IPS DF 4.7 (cell line): ENCODE results near the gene AK3.
A peak's percentile ranks its signal among the peaks of the same experiment; 100 is the strongest.

Experiments
- DNase-seq: peaks from one replicate; pipeline ENCODE4 v3.0.0-alpha.2; 2013; ENCODE audit warnings: low spot score; ENCODE audit errors: extremely low read depth

AK3 gene

DNA sequence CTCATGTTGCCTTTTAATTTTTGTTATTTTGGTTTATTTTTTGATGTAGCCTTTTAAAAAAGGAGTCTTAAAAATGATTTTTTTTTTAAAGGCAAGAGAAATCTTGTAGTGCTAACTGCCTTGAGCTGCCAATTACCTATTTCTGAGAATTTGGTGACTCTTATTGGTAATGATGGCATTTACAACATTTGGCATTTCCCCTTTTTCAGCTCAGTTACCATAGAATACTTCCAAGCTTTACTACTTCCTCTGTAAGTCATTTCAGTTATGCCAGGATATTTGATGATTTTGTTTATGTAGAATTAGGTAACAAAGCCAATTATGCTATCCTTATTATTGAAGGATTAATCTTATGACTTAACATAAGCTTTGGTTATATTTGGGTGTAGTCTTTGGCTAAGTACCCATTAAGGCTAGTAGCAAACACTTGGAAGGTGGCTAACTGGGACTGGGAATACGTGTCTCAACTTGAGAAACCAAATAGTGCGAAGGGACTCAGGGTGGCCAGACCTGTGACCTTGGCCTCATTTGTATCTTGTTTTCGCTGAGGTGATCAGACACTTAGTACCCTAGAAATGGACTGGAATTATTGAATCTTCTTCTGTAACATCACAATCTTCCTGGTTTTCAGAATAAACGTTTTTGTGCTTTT is 33.9 kb downstream of the AK3 start:
- DNase-seq: no peak

DNA sequence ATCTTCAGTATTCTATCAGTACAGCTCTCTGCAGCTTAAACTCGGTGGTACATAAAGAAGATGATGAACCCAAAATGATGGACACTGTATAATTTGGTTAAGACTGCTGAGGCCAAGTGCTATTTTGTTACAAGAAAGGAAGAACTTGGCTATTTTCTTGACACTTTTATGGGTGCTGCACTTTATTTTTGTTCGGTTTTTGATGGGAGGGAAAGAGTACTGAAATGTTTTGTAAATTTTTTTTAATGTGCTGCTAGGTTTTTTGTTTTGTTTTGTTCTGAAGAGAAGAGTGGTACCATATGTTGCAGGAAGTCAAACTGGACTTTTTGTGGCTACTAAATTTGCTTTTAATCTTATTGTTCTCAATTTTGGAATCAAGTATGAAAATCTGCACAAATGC is 35.0 kb downstream of the AK3 start:
- DNase-seq: no peak

DNA sequence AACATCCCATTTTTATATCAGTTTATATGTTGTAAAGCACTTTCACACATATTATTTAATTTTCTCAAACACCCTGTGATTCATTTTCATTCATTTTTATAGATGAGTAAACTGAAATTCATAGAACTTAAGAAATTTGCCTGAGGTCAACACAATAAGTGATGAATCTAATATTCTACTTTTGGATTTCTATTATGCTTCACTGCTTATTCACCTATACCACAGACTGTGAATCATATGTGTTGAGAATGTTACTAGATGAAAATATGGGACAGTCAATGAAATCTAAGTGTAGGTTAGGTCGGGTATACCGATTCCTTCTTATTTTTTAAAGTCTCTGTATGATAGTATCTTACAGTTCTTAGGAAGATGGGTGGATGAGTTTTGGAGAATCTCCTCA is 36.9 kb downstream of the AK3 start:
- no peak for DNase-seq

- no peak for DNase-seq
Measured at GRCh38 chr9:4701526-4701925, 39.5 kb downstream of the AK3 start.

DNA sequence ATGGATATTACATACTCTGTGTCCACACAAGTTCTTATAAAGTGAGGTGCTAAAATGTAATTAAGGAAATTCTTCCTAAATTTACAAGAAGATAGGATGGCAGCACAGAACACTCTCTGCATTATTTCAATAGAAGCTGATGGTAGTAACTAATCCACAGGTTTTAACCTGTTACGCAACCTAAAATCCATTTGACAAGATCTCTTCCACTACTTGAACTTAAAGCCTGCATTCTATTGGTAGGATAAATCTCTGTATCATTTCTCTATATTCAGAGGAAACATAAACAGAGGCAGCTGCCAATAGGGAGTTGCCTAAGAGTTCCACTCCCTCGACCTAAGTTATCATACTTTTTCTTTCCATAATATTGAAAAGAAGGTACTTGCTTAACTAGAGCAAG is 40.1 kb downstream of the AK3 start:
- DNase-seq: no peak

GRCh38 chr9:4700091-4700490 is 40.9 kb downstream of the AK3 start:
- DNase-seq: no peak

GRCh38 chr9:4691795-4692194 is 49.2 kb downstream of the AK3 start:
- no peak for DNase-seq

GRCh38 chr9:4690144-4690543 is 50.9 kb downstream of the AK3 start:
- DNase-seq: no peak

GRCh38 chr9:4689687-4690104 is 51.3 kb downstream of the AK3 start:
- no peak for DNase-seq

DNA sequence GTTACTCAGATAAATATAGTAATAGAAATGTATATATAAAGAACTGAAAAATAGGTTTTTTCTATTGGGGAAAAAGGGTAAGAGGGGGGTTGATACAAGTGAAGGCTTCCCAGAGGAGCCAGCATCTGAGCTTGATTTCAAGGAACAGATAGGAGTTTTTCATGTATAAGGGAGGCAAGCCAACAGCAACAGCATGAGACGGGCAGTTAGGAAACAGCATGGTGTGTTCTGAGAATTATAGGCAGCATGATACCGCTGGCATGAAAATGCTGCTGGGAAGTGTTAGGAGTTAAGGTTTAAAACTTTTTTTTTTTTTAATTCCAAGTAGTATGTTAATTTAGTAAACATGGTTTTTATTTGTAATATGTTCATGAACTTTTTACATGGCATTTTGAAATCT is 52.0 kb downstream of the AK3 start:
- no peak for DNase-seq

GRCh38 chr9:4686584-4686983 is 54.4 kb downstream of the AK3 start:
- no peak for DNase-seq

DNA sequence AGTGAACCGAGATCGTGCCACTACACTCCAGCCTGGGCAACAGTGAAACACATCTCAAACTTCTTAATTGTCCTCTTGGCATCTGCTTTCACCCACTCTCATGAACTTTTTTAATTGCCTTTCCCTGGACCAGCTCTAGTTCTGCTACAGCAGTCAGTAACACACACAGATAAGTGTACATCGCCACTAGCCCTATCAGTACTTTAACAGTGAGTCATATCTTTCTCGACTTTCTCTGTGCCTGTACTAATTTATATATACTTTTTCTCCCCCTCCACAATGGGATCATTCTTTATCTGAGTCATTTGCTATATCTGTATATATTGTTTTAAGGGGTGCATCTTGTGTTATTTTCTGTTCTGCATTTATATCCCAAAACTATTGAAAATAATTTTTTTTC is 54.9 kb downstream of the AK3 start:
- no peak for DNase-seq

DNA sequence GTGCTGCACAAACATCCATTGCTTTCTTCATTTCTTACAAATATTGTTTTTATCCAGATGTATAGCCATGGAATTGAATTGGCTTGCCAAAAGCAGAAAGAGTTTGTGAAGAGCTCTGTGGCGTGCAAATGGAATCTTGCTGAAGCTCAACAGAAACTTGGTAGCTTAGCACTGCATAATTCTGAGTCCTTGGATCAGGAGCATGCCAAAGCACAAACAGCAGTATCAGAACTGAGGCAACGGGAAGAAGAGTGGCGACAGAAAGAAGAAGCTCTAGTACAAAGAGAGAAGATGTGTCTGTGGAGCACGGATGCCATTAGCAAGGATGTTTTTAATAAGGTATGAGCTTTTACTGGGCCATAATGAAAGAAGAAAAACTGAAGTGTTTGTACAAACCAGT is 56.2 kb downstream of the AK3 start:
- no peak for DNase-seq

GRCh38 chr9:4680750-4681149 is 60.3 kb downstream of the AK3 start:
- no peak for DNase-seq

DNA sequence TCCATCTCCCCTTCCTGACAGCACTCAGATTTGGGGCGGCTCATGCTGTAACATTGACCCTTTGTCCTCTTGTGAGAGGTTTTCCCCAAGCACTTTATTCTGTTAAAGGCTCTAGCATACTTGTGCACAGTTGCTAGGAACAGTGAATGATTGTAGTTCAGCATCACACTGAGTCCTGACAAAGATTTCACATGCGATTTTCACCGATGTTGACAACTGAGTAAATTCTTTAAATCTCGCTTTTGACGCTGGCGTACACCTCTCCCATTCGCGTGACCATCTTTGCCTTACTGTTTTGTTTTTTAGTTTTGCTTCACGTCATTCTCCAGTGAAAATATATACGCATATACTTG is 60.9 kb downstream of the AK3 start:
- DNase-seq: no peak

DNA sequence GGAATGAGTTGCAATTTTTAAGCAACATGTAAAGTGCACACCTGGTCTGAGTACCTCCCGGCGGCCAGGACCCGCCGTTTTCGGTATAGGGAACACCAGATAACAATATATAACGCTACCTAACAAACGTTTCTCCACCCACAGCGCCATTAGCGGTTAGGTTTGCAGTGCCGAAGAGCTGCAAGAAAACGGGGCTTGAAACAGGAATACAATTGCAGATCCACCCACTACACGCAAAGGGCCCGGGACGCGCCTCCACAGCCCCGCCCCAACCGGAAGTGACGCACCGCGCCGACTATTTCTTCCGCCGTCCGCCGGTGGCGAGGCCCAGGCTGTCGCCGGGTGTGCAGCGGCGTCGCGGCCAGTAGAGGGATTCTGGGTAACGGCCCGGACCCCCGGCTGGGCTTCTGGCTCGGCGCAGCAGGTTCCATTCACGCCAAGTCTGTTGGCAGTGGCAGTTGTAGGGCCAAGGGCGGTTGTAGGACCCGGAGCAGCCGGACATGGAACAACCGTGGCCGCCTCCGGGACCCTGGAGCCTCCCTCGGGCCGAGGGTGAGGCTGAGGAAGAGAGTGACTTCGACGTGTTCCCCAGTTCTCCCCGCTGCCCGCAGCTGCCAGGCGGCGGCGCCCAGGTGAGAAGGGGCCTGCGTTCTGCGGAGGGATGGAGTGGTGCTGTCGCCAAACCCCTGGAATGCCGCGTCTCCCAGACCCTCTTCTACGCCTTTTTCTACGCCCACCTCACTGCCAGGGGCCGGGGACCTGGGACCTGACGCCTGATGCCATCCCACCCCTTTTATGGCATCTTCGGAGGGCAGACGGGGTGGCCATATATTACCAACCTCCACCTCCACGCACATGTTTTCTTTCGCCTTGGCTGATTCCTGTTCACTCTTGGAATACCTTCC is 61.5 kb downstream of the AK3 start, which contains the start of gene CDC37L1:
CDC37L1 (plus strand) TSS at position 302 of the 905 bp plus-strand sequence; CDS start at position 501, 199 bp downstream.
- peak; percentile 69 for DNase-seq

DNA sequence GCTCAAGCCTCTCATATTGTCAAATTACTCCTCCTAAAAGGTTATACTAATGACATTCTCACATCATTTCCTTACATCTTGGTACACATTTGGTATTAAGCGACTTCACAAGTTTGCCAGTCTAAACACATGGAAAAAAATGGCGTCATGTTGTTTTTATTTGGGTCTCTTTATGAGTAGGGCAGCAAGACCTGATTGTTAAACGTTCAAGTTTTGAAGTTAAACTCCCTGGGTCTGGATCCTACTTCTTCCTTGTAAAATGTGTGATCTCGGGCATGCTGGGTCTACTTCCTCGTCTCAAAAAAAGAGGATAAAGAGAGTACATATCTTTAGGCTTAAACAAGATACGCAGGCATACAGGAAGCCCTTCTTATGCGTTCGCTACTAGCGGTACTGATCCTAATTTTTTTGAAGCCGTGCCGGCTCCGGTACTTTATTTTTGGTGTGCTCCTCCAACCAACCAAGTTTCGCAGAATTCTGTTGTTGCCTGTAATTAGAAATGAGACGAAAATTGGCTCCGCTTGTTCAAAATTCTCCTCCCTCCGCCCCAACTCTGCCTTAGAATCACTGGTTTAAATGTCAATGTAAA is 62.2 kb downstream of the AK3 start:
- DNase-seq: no peak

DNA sequence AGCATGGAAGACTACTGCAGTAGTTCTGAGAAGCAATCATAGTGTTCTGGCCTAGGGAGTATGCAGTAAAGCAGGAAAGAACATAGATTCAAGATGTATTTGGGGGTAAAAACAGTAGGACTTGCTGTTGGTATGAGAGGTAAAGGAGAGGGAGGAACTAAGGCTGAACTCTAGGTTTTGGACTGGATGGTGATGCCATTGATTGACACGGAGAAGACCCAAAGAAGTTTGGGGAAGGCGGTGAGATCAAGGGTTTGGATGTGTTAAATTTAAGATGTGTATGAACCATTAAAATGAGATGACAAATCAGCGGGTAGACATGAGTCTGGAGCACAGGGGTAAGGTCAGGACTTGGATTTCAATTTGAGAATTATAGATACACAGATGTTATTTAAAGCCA is 63.6 kb downstream of the AK3 start:
- no peak for DNase-seq

GRCh38 chr9:4674783-4675182 is 66.2 kb downstream of the AK3 start:
- no peak for DNase-seq

GRCh38 chr9:4671737-4672136 is 69.3 kb downstream of the AK3 start:
- no peak for DNase-seq

DNA sequence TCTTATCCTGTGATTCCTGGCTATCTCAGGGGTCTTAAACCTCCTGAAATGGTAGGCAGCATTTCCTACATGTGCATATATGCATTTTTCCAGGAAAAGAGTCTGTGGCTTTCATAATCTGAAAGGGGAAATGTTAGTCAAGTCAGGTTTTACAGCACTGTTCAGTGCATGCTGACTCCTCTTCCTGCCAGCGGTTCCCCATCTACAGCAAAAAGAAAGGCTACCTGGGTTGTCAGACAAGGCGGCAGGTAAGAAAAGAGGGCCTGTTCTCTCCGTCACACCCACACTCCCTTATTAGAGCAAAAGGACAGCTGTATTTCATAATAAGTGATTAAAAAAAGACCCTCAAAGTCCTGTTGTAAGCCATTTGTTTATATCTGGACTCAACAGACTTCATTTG is 70.4 kb downstream of the AK3 start:
- DNase-seq: no peak

DNA sequence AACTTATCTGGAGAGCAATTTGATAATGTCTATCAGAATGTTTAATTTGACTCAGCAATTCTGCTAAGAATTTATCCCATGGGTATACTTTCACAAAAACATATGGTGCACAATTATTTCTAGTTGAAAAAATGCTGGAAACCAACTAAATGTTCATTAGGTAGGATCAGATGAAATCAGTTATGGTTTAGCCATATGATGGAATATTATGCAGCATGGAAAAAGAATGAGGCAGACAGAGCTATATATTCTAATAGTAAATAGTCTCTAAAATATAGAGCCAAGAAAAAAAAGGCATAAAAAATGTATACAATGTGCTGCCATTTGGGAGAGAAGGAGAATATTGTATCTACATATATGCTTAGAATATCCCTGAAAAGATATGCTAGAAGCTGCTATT is 71.1 kb downstream of the AK3 start:
- DNase-seq: no peak

DNA sequence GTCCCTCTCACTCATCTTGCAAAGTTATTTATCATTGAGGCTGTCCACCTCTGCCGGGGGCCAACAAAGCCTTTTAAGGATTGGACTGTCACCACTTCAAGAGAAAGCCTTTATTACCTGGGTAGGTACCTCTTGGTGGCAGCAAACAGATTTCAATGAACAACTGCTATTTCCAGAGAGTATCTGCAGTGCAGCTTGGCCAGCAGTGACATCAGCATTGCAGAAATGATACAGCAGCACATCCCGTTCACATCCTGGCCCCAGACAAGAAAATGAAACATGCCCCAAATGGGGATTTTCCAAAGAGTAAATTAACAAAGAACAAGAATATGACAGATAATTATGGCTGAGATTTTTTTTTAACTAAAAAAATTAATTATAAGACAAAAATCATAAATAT is 72.4 kb downstream of the AK3 start:
- no peak for DNase-seq
